Right lobe of liver (tissue), 6 donors: ENCODE data around the gene MOGAT3. TPM values are rescaled to one million over a fixed set of nuclear protein-coding genes. Genes with fewer than 3 reads are reported as not detected.

Source experiments
- ATAC-seq, 4 donors: fragments of 200-7000 bp; cut with Tn5 transposase; one replicate each; pipeline ENCODE4 v1.9.1; 2020; ENCODE audit warnings: mild to moderate bottlenecking in 4 of 4, moderate library complexity in 4 of 4
- DNase-seq, 3 donors: peaks; one replicate each; pipeline ENCODE4 v3.0.0-alpha.2; 2020
- H3K27ac ChIP-seq, 3 donors: fragments of 200-600 bp; one replicate each; pipeline ENCODE4 v1.8.0; 2022
- H3K27me3 ChIP-seq, 2 donors: fragments of 200-600 bp; one replicate each; pipeline ENCODE4 v1.8.0; 2022
- H3K36me3 ChIP-seq, 4 donors: fragments of 200-600 bp; sonication (generic) in 1 of 4; one replicate each; pipeline versions ENCODE4 v1.5.1 to v1.8.0; 2017 to 2022; ENCODE audit warnings: control low read depth in 1 of 4
- H3K4me1 ChIP-seq, 4 donors: fragments of 200-600 bp; sonication (generic) in 1 of 4; one replicate each; pipeline versions ENCODE4 v1.5.1 to v1.8.0; 2017 to 2022; ENCODE audit warnings: control low read depth in 1 of 4
- H3K4me3 ChIP-seq, 3 donors: fragments of 200-600 bp; one replicate each; pipeline ENCODE4 v1.8.0; 2022
- H3K9me3 ChIP-seq, 4 donors: fragments of 200-600 bp; sonication (generic) in 1 of 4; one replicate each; pipeline versions ENCODE4 v1.5.1 to v1.8.0; 2017 to 2022; ENCODE audit warnings: control low read depth in 1 of 4
- CTCF ChIP-seq, 4 donors: fragments of 200-600 bp in 3 of 4; fragments of 450-650 bp in 1 of 4; IDR thresholded peaks; one replicate each; pipeline versions ENCODE4 v1.5.1 to v1.8.0; 2016 to 2022; ENCODE audit warnings: antibody characterized with exemption in 4 of 4, mild to moderate bottlenecking in 2 of 4
- POLR2A ChIP-seq: fragments of 450-650 bp; IDR thresholded peaks from one replicate; pipeline ENCODE4 v1.6.1; 2017; ENCODE audit warnings: antibody characterized with exemption, mild to moderate bottlenecking
- WGBS: methylation state at CpG from one replicate; pipeline ENCODE4 v1.1.6; 2018; ENCODE audit warnings: low coverage, low lambda C conversion rate; ENCODE audit not compliant: insufficient coverage; ENCODE audit errors: missing lambda C conversion rate; 5-methylcytosine and 5-hydroxymethylcytosine counted together
- intact Hi-C, 2 donors: fragments of 100-400 bp; cut with DNase I; formaldehyde crosslinking; loops; one replicate each; pipeline versions ENCODE4 v1.11.2 to v1.14.1; 2022
- long read RNA-seq: library from polyadenylated mRNA; unstranded; transcript quantifications from one replicate; pipeline ENCODE4 v2.0.0, GENCODE V29; 2019
- total RNA-seq, 6 experiments: library from RNA; depleted of rRNA in 2 of 6; stranded (reverse); fragments of >200 nt in 2 of 6; fragmentation: NEBNext Ultra II Directional in 3 of 6; extraction: Animal tissue kit (Norgen Biotek cat#: 25700) in 3 of 6; gene quantifications; one replicate each; pipeline versions ENCODE4 v1.1.0 to v1.2.4, GENCODE V29; 2016 to 2023
- donor health status: DM: no; HTN: yes; CAD: no.
- donor health status: DM: no; HTN: no; CAD: no.
- donor health status: DM: no; HTN: no; CAD: no.
- donor health status: DM: no; HTN: yes; CAD: no.
- donor health status: DM: no; HTN: yes; CAD: no.

The MOGAT3 gene, protein sequence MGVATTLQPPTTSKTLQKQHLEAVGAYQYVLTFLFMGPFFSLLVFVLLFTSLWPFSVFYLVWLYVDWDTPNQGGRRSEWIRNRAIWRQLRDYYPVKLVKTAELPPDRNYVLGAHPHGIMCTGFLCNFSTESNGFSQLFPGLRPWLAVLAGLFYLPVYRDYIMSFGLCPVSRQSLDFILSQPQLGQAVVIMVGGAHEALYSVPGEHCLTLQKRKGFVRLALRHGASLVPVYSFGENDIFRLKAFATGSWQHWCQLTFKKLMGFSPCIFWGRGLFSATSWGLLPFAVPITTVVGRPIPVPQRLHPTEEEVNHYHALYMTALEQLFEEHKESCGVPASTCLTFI
- 10 to 100 TPM in 5 of 6 experiments, 1 to 10 TPM in 1; 8.4 to 28.6 (median 15.7) TPM for total RNA-seq
- long read RNA-seq, partial matches to known transcripts, result 0 of 2 reads
- long read RNA-seq, other reads (novel, unspliced or antisense), result 0 of 2 reads

DNA sequence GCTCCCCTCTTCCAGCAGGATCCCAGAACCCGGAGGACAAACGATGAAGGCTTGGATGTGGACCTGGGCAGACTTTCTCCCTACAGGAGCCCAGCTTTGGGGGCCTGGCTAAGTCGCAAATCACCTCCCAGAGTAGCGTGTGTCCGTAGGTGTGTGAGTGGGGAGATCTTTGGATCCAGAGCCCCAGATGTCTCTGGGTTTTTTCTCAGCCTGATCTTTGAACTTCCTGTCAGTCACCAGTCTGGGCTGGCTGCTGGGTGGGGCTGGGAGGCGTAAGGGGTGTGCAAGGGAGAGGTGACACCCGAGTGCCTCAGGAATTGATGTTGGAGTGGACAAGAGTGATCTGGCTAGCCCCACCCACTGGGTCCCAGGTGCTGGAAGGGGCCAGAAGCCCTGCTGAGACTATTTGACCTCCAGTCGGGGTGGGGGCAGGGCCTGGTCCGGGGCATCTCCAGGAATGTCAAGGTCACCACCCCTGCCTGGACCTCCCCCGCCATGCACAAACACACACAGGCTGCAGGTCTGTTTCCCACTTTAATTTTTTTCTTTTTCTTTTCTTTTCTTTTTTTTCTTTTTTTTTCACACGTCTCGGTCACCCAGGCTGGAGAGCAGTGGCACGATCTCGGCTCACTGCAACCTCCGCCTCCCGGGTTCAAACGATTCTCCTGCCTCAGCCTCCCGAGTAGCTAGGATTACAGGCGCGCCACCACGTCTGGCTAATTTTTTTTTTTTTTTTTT, at the start of gene MOGAT3:
TSS of gene MOGAT3 (minus strand) at position 175 of the 738 bp plus-strand sequence. CDS start 182 bp downstream, outside the sequence.
- peak within 1 kb of the TSS; percentile 50 to 66 (median 60) for H3K27ac ChIP-seq
- peak; percentile 79 to 84 (median 82) for DNase-seq
- intact Hi-C loops, result no loop called here
- peak within 1 kb of the TSS; percentile 45 to 56 (median 47) for H3K4me3 ChIP-seq
- no peak for TF ChIP-seq CTCF (IDR thresholded peaks at IDR 0.05)
- peak; percentile 90 for TF ChIP-seq POLR2A
- ATAC-seq, result peak; percentile 78 to 87 (median 85)
- no peaks in the 10 kb centered on the region for H3K27me3 ChIP-seq
- H3K9me3 ChIP-seq, result no peaks in the 10 kb centered on the region
- peaks cover 0 to 11% (median 0%) of the 10 kb centered on the region in 4 donors for H3K4me1 ChIP-seq
- WGBS, result 10% methylated on average over 18 of the region's 21 CpGs
- H3K36me3 ChIP-seq, result peaks cover 0 to 3% (median 0%) of the 10 kb centered on the region in 4 donors

- no peaks in the 10 kb centered on the region for H3K9me3 ChIP-seq
- peaks cover 0 to 21% (median 8%) of the 10 kb centered on the region in 4 donors for H3K4me1 ChIP-seq
- no peak overlapping the region for H3K27ac ChIP-seq
- ATAC-seq (no peak), DNase-seq (no peak)
- intact Hi-C loops, result no loop called here
- WGBS, result 89% methylated on average over 3 of the region's 3 CpGs
- peaks cover 0 to 11% (median 0%) of the 10 kb centered on the region in 4 donors for H3K36me3 ChIP-seq
- TF ChIP-seq POLR2A, result no peak
- TF ChIP-seq CTCF (IDR thresholded peaks at IDR 0.05), result no peak
- no peak overlapping the region for H3K4me3 ChIP-seq
- H3K27me3 ChIP-seq, result no peaks in the 10 kb centered on the region
Observed at GRCh38 chr7:101250324-101250723, 49.5 kb upstream of the MOGAT3 start.

- Histone ChIP-seq H3K4me3 (no peak overlapping the region), H3K9me3 (no peaks in the 10 kb centered on the region), H3K4me1 (peaks cover 0 to 30% (median 11%) of the 10 kb centered on the region in 4 donors), H3K27ac (no peak overlapping the region), H3K36me3 (peaks cover 0 to 11% (median 0%) of the 10 kb centered on the region in 4 donors), H3K27me3 (no peaks in the 10 kb centered on the region)
- TF ChIP-seq CTCF (IDR thresholded peaks at IDR 0.05) (no peak), POLR2A (no peak)
- intact Hi-C loops, result no loop called here
- ATAC-seq, result no peak
- no peak for DNase-seq
- WGBS, result 98% methylated on average over 5 of the region's 5 CpGs
Observed at GRCh38 chr7:101248276-101248675, 47.4 kb upstream of the MOGAT3 start.

GRCh38 chr7:101245147-101245668, 44.4 kb upstream of the MOGAT3 start:
- no peaks in the 10 kb centered on the region for H3K27me3 ChIP-seq
- TF ChIP-seq CTCF (IDR thresholded peaks at IDR 0.05) (no peak), POLR2A (no peak)
- peaks cover 0 to 16% (median 7%) of the 10 kb centered on the region in 4 donors for H3K4me1 ChIP-seq
- 12% methylated on average over 18 of the region's 32 CpGs for WGBS
- peaks cover 0 to 19% (median 3%) of the 10 kb centered on the region in 4 donors for H3K36me3 ChIP-seq
- intact Hi-C loops, result no loop called here
- ATAC-seq (no peak), DNase-seq (no peak)
- peak overlapping the region; percentile 73 to 80 (median 77) for H3K4me3 ChIP-seq
- no peaks in the 10 kb centered on the region for H3K9me3 ChIP-seq
- peak overlapping the region; percentile 93 to 94 (median 94) for H3K27ac ChIP-seq
